Measurements from ENCODE around the gene CD8B2.

- TF ChIP-seq CTCF (IDR thresholded peaks at IDR 0.05; ENCODE audit: low read length): no peak
- TF ChIP-seq EZH2 (IDR thresholded peaks at IDR 0.05; ENCODE audit: borderline replicate concordance, low read length): no peak
Observed at GRCh38 chr2:106521016-106521415, 33.9 kb downstream of the CD8B2 start.
